IMR-90 (cell line): ENCODE data around the gene CDH2. TPM values are rescaled to one million over a fixed set of nuclear protein-coding genes. Genes with fewer than 3 reads are reported as not detected.

Experiments used
- ATAC-seq: fragments of 200-7000 bp; cut with Tn5 transposase; 2 replicates; pipeline ENCODE4 v1.9.1; 2020; ENCODE audit warnings: low read depth, mild to moderate bottlenecking, moderate library complexity
- BruUV-seq: library from RNA; stranded (reverse); fragments of 400-500 nt; replicated peaks from 2 replicates; lab custom pipeline; 2021; lab: Mats Ljungman, UMichigan
- CTCF ChIA-PET: fragments of 300-600 bp; formaldehyde crosslinking; extraction: SDS; loops from one replicate; lab custom pipeline; 2021; ENCODE audit warnings: antibody characterized with exemption; lab: Yijun Ruan, JAX
- POLR2A ChIA-PET: fragments of 300-600 bp; sonication (Branson Sonifier 250); formaldehyde crosslinking; loops from one replicate; lab custom pipeline; 2022; ENCODE audit warnings: antibody characterized with exemption; ENCODE audit not compliant: unreplicated experiment; lab: Charles Lee
- DNase-seq: peaks from one replicate; pipeline ENCODE4 v3.0.0; 2013
- H2AFZ ChIP-seq: replicated peaks from 2 replicates; pipeline ENCODE3; 2013; ENCODE audit warnings: low read length, mild to moderate bottlenecking; ENCODE audit not compliant: poor library complexity
- H2AK5ac ChIP-seq: 2 replicates; pipeline ENCODE4 v1.6.1; 2013; ENCODE audit warnings: low read depth, low read length, inconsistent platforms
- H2AK9ac ChIP-seq: replicated peaks from 2 replicates; pipeline ENCODE3; 2013; ENCODE audit warnings: mild to moderate bottlenecking, low read depth, low read length, moderate library complexity; ENCODE audit not compliant: poor library complexity
- H2BK120ac ChIP-seq: 2 replicates; pipeline ENCODE4 v1.6.1; 2013; ENCODE audit warnings: low read depth, low read length, inconsistent platforms
- H2BK15ac ChIP-seq: 3 replicates; pipeline ENCODE4 v1.6.1; 2013; ENCODE audit warnings: low read depth, low read length, inconsistent platforms
- H2BK20ac ChIP-seq: 2 replicates; pipeline ENCODE4 v1.6.1; 2013; ENCODE audit warnings: low read depth, mild to moderate bottlenecking, inconsistent platforms, low read length, moderate library complexity
- H2BK5ac ChIP-seq: 2 replicates; pipeline ENCODE4 v1.6.1; 2013; ENCODE audit warnings: mild to moderate bottlenecking, low read depth, low read length, inconsistent platforms; ENCODE audit not compliant: poor library complexity, severe bottlenecking
- H3K14ac ChIP-seq: replicated peaks from 2 replicates; pipeline ENCODE4 v1.6.1; 2013; ENCODE audit warnings: low read depth, low read length, inconsistent platforms
- H3K18ac ChIP-seq: 2 replicates; pipeline ENCODE4 v1.6.1; 2013; ENCODE audit warnings: low read depth, low read length, control low read depth
- H3K23ac ChIP-seq: 2 replicates; pipeline ENCODE4 v1.6.1; 2013; ENCODE audit warnings: low read depth, low read length, inconsistent platforms
- H3K27ac ChIP-seq: 2 replicates; pipeline ENCODE4 v1.5.1; 2013; ENCODE audit warnings: mild to moderate bottlenecking, control low read depth, low read length; ENCODE audit not compliant: insufficient read depth
- H3K27me3 ChIP-seq: 2 replicates; pipeline ENCODE4 v1.6.1; 2013; ENCODE audit warnings: low read length; ENCODE audit not compliant: control insufficient read depth, insufficient read depth
- H3K36me3 ChIP-seq: 2 replicates; pipeline ENCODE4 v1.6.1; 2013; ENCODE audit warnings: low read length, mixed read lengths; ENCODE audit not compliant: control insufficient read depth, insufficient read depth
- H3K4ac ChIP-seq: 2 replicates; pipeline ENCODE4 v1.6.1; 2013; ENCODE audit warnings: low read depth, low read length, inconsistent platforms
- H3K4me1 ChIP-seq: 2 replicates; pipeline ENCODE4 v1.6.1; 2013; ENCODE audit warnings: low read length, mixed read lengths; ENCODE audit not compliant: control insufficient read depth, insufficient read depth
- H3K4me2 ChIP-seq: 2 replicates; pipeline ENCODE4 v1.6.1; 2013; ENCODE audit warnings: low read depth, mild to moderate bottlenecking, control low read depth, low read length, moderate library complexity
- H3K4me3 ChIP-seq: 2 replicates; pipeline ENCODE4 v1.5.1; 2013; ENCODE audit warnings: low read depth, mild to moderate bottlenecking, control low read depth, low read length, moderate library complexity; ENCODE audit not compliant: insufficient read depth
- H3K56ac ChIP-seq: 2 replicates; pipeline ENCODE4 v1.6.1; 2013; ENCODE audit warnings: low read length, inconsistent platforms; ENCODE audit not compliant: insufficient read depth; ENCODE audit errors: extremely low read depth
- H3K79me1 ChIP-seq, 2 experiments: 2 replicates each; pipeline ENCODE4 v1.6.1; 2013; ENCODE audit warnings: low read length in 2 of 2, inconsistent platforms in 1 of 2, low read depth in 1 of 2
- H3K9ac ChIP-seq: 2 replicates; pipeline ENCODE4 v1.6.1; 2013; ENCODE audit warnings: low read depth, low read length, control low read depth
- H3K9me1 ChIP-seq: 2 replicates; pipeline ENCODE4 v1.6.1; 2013; ENCODE audit warnings: low read length, inconsistent platforms; ENCODE audit not compliant: insufficient read depth
- H3K9me3 ChIP-seq: 2 replicates; pipeline ENCODE4 v1.6.1; 2013; ENCODE audit warnings: low read length; ENCODE audit not compliant: control insufficient read depth, insufficient read depth
- H4K20me1 ChIP-seq: 2 replicates; pipeline ENCODE4 v1.6.1; 2013; ENCODE audit warnings: low read length, inconsistent platforms; ENCODE audit not compliant: insufficient read depth
- H4K5ac ChIP-seq: 2 replicates; pipeline ENCODE4 v1.6.1; 2013; ENCODE audit warnings: mild to moderate bottlenecking, low read depth, low read length, control low read depth
- H4K8ac ChIP-seq, 2 experiments: 2 replicates each; pipeline ENCODE4 v1.6.1; 2013; ENCODE audit warnings: low read depth in 2 of 2, low read length in 2 of 2, control low read depth in 1 of 2, inconsistent platforms in 1 of 2
- H4K91ac ChIP-seq: 2 replicates; pipeline ENCODE4 v1.6.1; 2013; ENCODE audit warnings: low read depth, low read length, inconsistent platforms; ENCODE audit not compliant: insufficient read depth
- BHLHE40 ChIP-seq: fragments of 150-350 bp; IDR thresholded peaks from 2 replicates; pipeline ENCODE4 v1.6.1; 2016; ENCODE audit warnings: mild to moderate bottlenecking, low read depth, low read length
- CTCF ChIP-seq: conservative IDR thresholded peaks from 2 replicates; pipeline ENCODE4 v1.5.1; 2012; ENCODE audit warnings: mild to moderate bottlenecking, low read depth, low read length, improper control_type of control experiment
- MXI1 ChIP-seq: IDR thresholded peaks from 2 replicates; pipeline ENCODE4 v1.6.1; 2012; ENCODE audit warnings: low read depth, mild to moderate bottlenecking, low read length, moderate library complexity, borderline replicate concordance
- WGBS, 2 experiments: methylation state at CpG; one replicate each; pipeline versions ENCODE4 v1.1.5 to v1.1.7; 2013; ENCODE audit warnings: missing lambda C conversion rate in 2 of 2; ENCODE audit not compliant: insufficient read length in 1 of 2; ENCODE audit errors: extremely low coverage in 2 of 2; 5-methylcytosine and 5-hydroxymethylcytosine counted together
- dilution Hi-C: fragments of 300-500 bp; cut with HindIII; formaldehyde crosslinking; loops from one replicate; pipeline ENCODE4 v1.14.3; 2018; ENCODE audit warnings: low sequenced_read_pairs; ENCODE audit not compliant: unreplicated experiment
- in situ Hi-C: fragments of 300-500 bp; cut with MboI; formaldehyde crosslinking; loops from 3 replicates; pipeline ENCODE4 v1.14.3; 2019; ENCODE audit warnings: low sequenced_read_pairs, inconsistent platforms, mixed read lengths
- intact Hi-C: fragments of 100-400 bp; cut with micrococcal nuclease; formaldehyde crosslinking; loops from 2 replicates; pipeline ENCODE4 v1.10.0; 2022
- polyA plus RNA-seq, 3 experiments: library from polyadenylated mRNA; depleted of rRNA; stranded (reverse); fragments of >200 nt; gene quantifications; 2 replicates each; pipeline ENCODE4 v1.2.3, GENCODE V29; 2012; ENCODE audit warnings: low replicate concordance in 1 of 3
- total RNA-seq: library from RNA; depleted of rRNA; stranded (reverse); fragments of >200 nt; gene quantifications from 2 replicates; pipeline ENCODE4 v1.2.3, GENCODE V29; 2012

CDH2 gene
- total and polyA plus RNA-seq, 2 of the 4 experiments (the other 2 are of a cell fraction) = 55.6 to 111 TPM

GRCh38 chr18:28175150-28175929, 1.6 kb downstream of the CDH2 start:
- peak; percentile 30 for ATAC-seq
- peak; percentile 42 for DNase-seq

More at GRCh38 chr18:28175150-28175929, 1.6 kb downstream of the CDH2 start:
- H4K20me1 ChIP-seq = peaks cover 22% of the 10 kb centered on the region
- H3K27ac ChIP-seq = no peak overlapping the region
- no TSS peak for BruUV-seq
- 2% methylated on average over 10 of the region's 53 CpGs; no CpG with 5 or more reads in 1 of the 2 experiments for WGBS, 2 experiments
- H3K79me1 ChIP-seq = peaks cover 4 to 18% of the 10 kb centered on the region in 2 experiments; a peak in 3 of 4 replicates
- peak overlapping the region; percentile 99 for H3K4me3 ChIP-seq
- H3K4ac ChIP-seq = no peak overlapping the region; the same call in 1 of the 2 replicates
- no peak overlapping the region for H4K5ac ChIP-seq
- H3K9ac ChIP-seq = peak overlapping the region; percentile 49; the same call in 1 of the 2 replicates
- peak overlapping the region; percentile 60 for H3K4me2 ChIP-seq
- H3K18ac ChIP-seq = no peak overlapping the region
- peak overlapping the region; percentile 76 for H2AK9ac ChIP-seq
- H2BK20ac ChIP-seq = no peak overlapping the region
- H3K56ac ChIP-seq = no peak overlapping the region
- peaks cover 3% of the 10 kb centered on the region; the same call in 1 of the 2 replicates for H3K4me1 ChIP-seq
- dilution Hi-C loops = no loop called here
- TF ChIP-seq CTCF (no peak), MXI1 (peak; percentile 94), BHLHE40 (peak; percentile 20; the same call in 1 of the 2 replicates)
- H4K91ac ChIP-seq = no peak overlapping the region
- H3K9me1 ChIP-seq = 0 out of 2 replicates have a peak, but pooled peaks cover 4% of the 10 kb centered on the region
- no peak overlapping the region for H3K23ac ChIP-seq
- no peaks in the 10 kb centered on the region for H3K9me3 ChIP-seq
- CTCF ChIA-PET = no interaction called here
- POLR2A ChIA-PET = no interaction called here
- no peak overlapping the region for H2BK120ac ChIP-seq
- no peak overlapping the region for H3K14ac ChIP-seq
- no peak overlapping the region for H2BK15ac ChIP-seq
- H3K36me3 ChIP-seq = no peaks in the 10 kb centered on the region
- H2BK5ac ChIP-seq = no peak overlapping the region
- H2AK5ac ChIP-seq = no peak overlapping the region
- peak overlapping the region; percentile 79 for H2AFZ ChIP-seq
- in situ Hi-C loops = no loop called here
- intact Hi-C loops = loop anchor here (5.0 to 10.0 kb wide), 4 partner anchors 63 to 1009 kb away; no protein-coding TSS in a partner anchor
- H4K8ac ChIP-seq = no peak overlapping the region
- H3K27me3 ChIP-seq = no peaks in the 10 kb centered on the region
